OCI-LY7 (cell line): ENCODE results near the gene WDFY4. TPM values are rescaled to one million over a fixed set of nuclear protein-coding genes. Genes with fewer than 3 reads are reported as not detected.

Experiments used
- BruUV-seq: library from RNA; stranded (reverse); fragments of 400-500 nt; replicated peaks from 2 replicates; lab custom pipeline; 2021; lab: Mats Ljungman, UMichigan
- CTCF ChIA-PET: fragments of 300-600 bp; sonication (Branson Sonifier 250); formaldehyde crosslinking; loops from one replicate; lab custom pipeline; 2022; ENCODE audit warnings: antibody characterized with exemption; ENCODE audit not compliant: unreplicated experiment; lab: Charles Lee
- POLR2A ChIA-PET: fragments of 300-600 bp; sonication (Branson Sonifier 250); formaldehyde crosslinking; loops from one replicate; lab custom pipeline; 2022; ENCODE audit warnings: antibody characterized with exemption; lab: Charles Lee
- DNase-seq: peaks from one replicate; pipeline ENCODE4 v3.0.0-alpha.2; 2015; ENCODE audit warnings: low spot score
- H2AFZ ChIP-seq: fragments of 200-600 bp; sonication (generic), shearing (Covaris generic); 2 replicates; pipeline ENCODE4 v1.6.1; 2014; ENCODE audit warnings: mild to moderate bottlenecking, antibody characterized with exemption, low read length, moderate library complexity
- H3K27ac ChIP-seq: fragments of 200-600 bp; sonication (generic); 2 replicates; pipeline ENCODE4 v1.5.1; 2014; ENCODE audit warnings: mixed run types, low read depth, mild to moderate bottlenecking, moderate library complexity, low read length, inconsistent platforms; ENCODE audit not compliant: poor library complexity, severe bottlenecking
- H3K36me3 ChIP-seq: fragments of 200-600 bp; sonication (generic); 2 replicates; pipeline ENCODE4 v1.6.1; 2014; ENCODE audit warnings: mild to moderate bottlenecking, antibody characterized with exemption, low read length, moderate library complexity, mixed read lengths; ENCODE audit not compliant: insufficient read depth
- H3K4me1 ChIP-seq: fragments of 200-600 bp; sonication (generic); 2 replicates; pipeline ENCODE4 v1.5.1; 2014; ENCODE audit warnings: mild to moderate bottlenecking, low read length; ENCODE audit not compliant: insufficient read depth, poor library complexity, severe bottlenecking
- H3K4me2 ChIP-seq: fragments of 200-600 bp; sonication (generic); 2 replicates; pipeline ENCODE4 v1.6.1; 2014; ENCODE audit warnings: mild to moderate bottlenecking, low read length
- H3K4me3 ChIP-seq: fragments of 200-600 bp; sonication (generic); 2 replicates; pipeline ENCODE4 v1.5.1; 2014; ENCODE audit warnings: mild to moderate bottlenecking, low read depth, low read length; ENCODE audit not compliant: poor library complexity, severe bottlenecking
- H3K79me2 ChIP-seq: fragments of 200-600 bp; sonication (generic); 2 replicates; pipeline ENCODE4 v1.6.1; 2016; ENCODE audit warnings: low read depth, mild to moderate bottlenecking, low read length, moderate library complexity, mixed read lengths; ENCODE audit not compliant: insufficient read depth
- H3K9me2 ChIP-seq: fragments of 200-600 bp; sonication (generic); 2 replicates; pipeline ENCODE4 v1.6.1; 2016; ENCODE audit warnings: mild to moderate bottlenecking, low read length, mixed read lengths; ENCODE audit not compliant: insufficient read depth
- H3K9me3 ChIP-seq: fragments of 200-600 bp; sonication (generic); 2 replicates; pipeline ENCODE4 v1.6.1; 2014; ENCODE audit warnings: mild to moderate bottlenecking, mixed run types, low read length, mixed read lengths
- H4K20me1 ChIP-seq: fragments of 200-600 bp; sonication (generic); 2 replicates; pipeline ENCODE4 v1.6.1; 2014; ENCODE audit warnings: mild to moderate bottlenecking, antibody characterized with exemption, low read length, moderate library complexity, mixed read lengths; ENCODE audit not compliant: insufficient read depth
- CTCF ChIP-seq: fragments of 200-600 bp; sonication (generic); conservative IDR thresholded peaks from 2 replicates; pipeline ENCODE4 v1.5.1; 2014; ENCODE audit warnings: mild to moderate bottlenecking, antibody characterized with exemption, low read length, moderate library complexity, mixed read lengths
- EZH2phosphoT487 ChIP-seq: fragments of 200-600 bp; sonication (generic); IDR thresholded peaks from 2 replicates; pipeline ENCODE4 v1.6.1; 2018; ENCODE audit warnings: low read depth, borderline replicate concordance, mild to moderate bottlenecking, mixed run types, antibody characterized with exemption, low read length, moderate library complexity, mixed read lengths
- intact Hi-C: fragments of 100-400 bp; cut with micrococcal nuclease; formaldehyde crosslinking; loops from one replicate; pipeline ENCODE4 v1.10.0; 2022; ENCODE audit not compliant: unreplicated experiment
- total RNA-seq, 2 experiments: library from RNA; depleted of rRNA in 1 of 2; stranded (reverse); fragments of >200 nt in 1 of 2; shearing (Covaris generic) in 1 of 2; gene quantifications; 2 replicates each; pipeline ENCODE4 v1.2.3, GENCODE V29; 2014 to 2022

WDFY4 gene
- total RNA-seq, 2 experiments from 2014 or later: 51.5 to 85.6 TPM

- no peak overlapping the region for H3K27ac ChIP-seq
- intact Hi-C loops: no loop called here
- TF ChIP-seq CTCF: no peak
- TF ChIP-seq EZH2phosphoT487: no peak
- no peaks in the 10 kb centered on the region for H3K9me2 ChIP-seq
- H4K20me1 ChIP-seq: no peaks in the 10 kb centered on the region
- no TSS peak for BruUV-seq
- ChIA-PET CTCF (no interaction called here), POLR2A (no interaction called here)
- H3K79me2 ChIP-seq: no peaks in the 10 kb centered on the region
- H3K36me3 ChIP-seq: peaks cover 4% of the 10 kb centered on the region; the same call in 1 of the 2 replicates
- no peak overlapping the region for H2AFZ ChIP-seq
- H3K9me3 ChIP-seq: no peaks in the 10 kb centered on the region
- no peaks in the 10 kb centered on the region for H3K4me1 ChIP-seq
- no peak for DNase-seq
- H3K4me2 ChIP-seq: no peak overlapping the region
- H3K4me3 ChIP-seq: no peak overlapping the region
Observed at GRCh38 chr10:48931188-48931587, 246.5 kb downstream of the WDFY4 start.

DNA sequence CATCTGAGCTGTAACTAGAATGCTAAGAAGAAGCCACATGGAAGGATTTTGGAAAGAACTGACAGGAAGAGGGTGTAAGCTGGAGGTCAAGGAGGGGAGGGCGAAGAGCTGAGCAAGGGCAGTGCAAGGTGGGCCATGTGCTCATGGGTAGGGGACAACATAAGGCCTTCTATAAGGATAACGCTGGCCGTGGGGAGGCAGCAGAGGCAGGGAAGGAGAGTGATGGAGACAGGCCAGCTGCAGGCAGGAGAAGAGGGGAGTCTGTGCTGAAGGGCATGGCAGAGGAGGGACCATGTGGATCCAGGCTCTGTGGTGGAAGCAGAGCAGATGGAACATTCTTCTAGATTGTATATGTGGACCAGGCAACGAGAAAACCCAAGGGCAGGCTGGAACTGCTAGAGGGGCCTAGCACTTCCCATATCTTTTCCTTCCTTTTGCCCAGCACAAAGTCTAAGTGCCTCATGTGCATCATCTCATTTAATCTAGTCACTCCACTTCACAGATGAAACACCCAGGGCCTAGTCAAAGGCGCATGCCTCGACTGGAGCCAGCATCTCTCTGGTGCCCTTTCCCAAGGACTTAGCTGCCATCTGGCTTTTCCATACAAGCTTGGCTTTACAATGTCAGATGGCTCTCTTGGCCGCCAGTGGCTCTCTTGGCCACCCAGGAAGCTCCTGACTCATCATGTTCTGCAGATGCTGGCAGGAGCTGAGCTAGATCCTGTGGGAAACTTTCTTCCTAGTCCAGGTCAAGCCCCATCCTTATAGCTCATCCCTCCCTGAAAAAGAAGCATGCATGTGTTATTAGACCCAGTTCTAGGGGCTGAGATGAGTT, 248.4 kb downstream of the WDFY4 start:
- Histone ChIP-seq H3K4me1 (no peaks in the 10 kb centered on the region), H3K79me2 (no peaks in the 10 kb centered on the region), H3K9me2 (no peaks in the 10 kb centered on the region), H4K20me1 (no peaks in the 10 kb centered on the region), H3K36me3 (peaks cover 4% of the 10 kb centered on the region; the same call in 1 of the 2 replicates), H3K4me2 (no peak overlapping the region), H3K9me3 (no peaks in the 10 kb centered on the region), H3K27ac (no peak overlapping the region), H2AFZ (no peak overlapping the region), H3K4me3 (no peak overlapping the region)
- intact Hi-C loops: no loop called here
- TF ChIP-seq CTCF: no peak
- TF ChIP-seq EZH2phosphoT487: no peak
- POLR2A ChIA-PET: interaction anchor here (0.6 to 1.0 kb wide), 5 partner anchors 8 to 383 kb away, joined by 3 to 7 read pairs (median 4); no protein-coding TSS in a partner anchor
- CTCF ChIA-PET: no interaction called here
- BruUV-seq: no TSS peak
- DNase-seq: no peak
